Measurements from ENCODE around the gene SLC2A9.

SLC2A9 gene

GRCh38 chr4:9963328-9963727 lies 58.0 kb downstream of the SLC2A9 start:
- no peak for DNase-seq (ENCODE audit: low read depth, low spot score)

- no peak for DNase-seq (ENCODE audit: low read depth, low spot score)
Observed at GRCh38 chr4:9962611-9963314, 58.5 kb downstream of the SLC2A9 start.

- no peak for DNase-seq (ENCODE audit: low read depth, low spot score)
Observed at GRCh38 chr4:9954468-9954867, 66.8 kb downstream of the SLC2A9 start.

GRCh38 chr4:9953089-9953488 lies 68.2 kb downstream of the SLC2A9 start:
- no peak for DNase-seq (ENCODE audit: low read depth, low spot score)

GRCh38 chr4:9952415-9952950 lies 68.8 kb downstream of the SLC2A9 start:
- DNase-seq (ENCODE audit: low read depth, low spot score): no peak

GRCh38 chr4:9949573-9949972 lies 71.7 kb downstream of the SLC2A9 start:
- no peak for DNase-seq (ENCODE audit: low read depth, low spot score)

GRCh38 chr4:9947168-9948062 lies 73.9 kb downstream of the SLC2A9 start:
- no peak for DNase-seq (ENCODE audit: low read depth, low spot score)

- no peak for DNase-seq (ENCODE audit: low read depth, low spot score)
Observed at GRCh38 chr4:9946170-9946569, 75.1 kb downstream of the SLC2A9 start.

- no peak for DNase-seq (ENCODE audit: low read depth, low spot score)
Observed at GRCh38 chr4:9944431-9945425, 76.6 kb downstream of the SLC2A9 start.

- DNase-seq (ENCODE audit: low read depth, low spot score): no peak
Observed at GRCh38 chr4:9943761-9944160, 77.5 kb downstream of the SLC2A9 start.

- DNase-seq (ENCODE audit: low read depth, low spot score): no peak
Observed at GRCh38 chr4:9942921-9943600, 78.2 kb downstream of the SLC2A9 start.

GRCh38 chr4:9942139-9942538 lies 79.2 kb downstream of the SLC2A9 start:
- no peak for DNase-seq (ENCODE audit: low read depth, low spot score)

- DNase-seq (ENCODE audit: low read depth, low spot score): no peak
Observed at GRCh38 chr4:9940041-9940440, 81.3 kb downstream of the SLC2A9 start.

GRCh38 chr4:9938933-9939332 lies 82.4 kb downstream of the SLC2A9 start:
- peak; percentile 61 for DNase-seq (ENCODE audit: low read depth, low spot score)

GRCh38 chr4:9937078-9937477 lies 84.2 kb downstream of the SLC2A9 start:
- no peak for DNase-seq (ENCODE audit: low read depth, low spot score)

- DNase-seq (ENCODE audit: low read depth, low spot score): no peak
Observed at GRCh38 chr4:9936129-9936644, 85.1 kb downstream of the SLC2A9 start.

- DNase-seq (ENCODE audit: low read depth, low spot score): no peak
Observed at GRCh38 chr4:9933956-9934355, 87.3 kb downstream of the SLC2A9 start.

- no peak for DNase-seq (ENCODE audit: low read depth, low spot score)
Observed at GRCh38 chr4:9933184-9933583, 88.1 kb downstream of the SLC2A9 start.

GRCh38 chr4:9932771-9933170 lies 88.5 kb downstream of the SLC2A9 start:
- DNase-seq (ENCODE audit: low read depth, low spot score): no peak

- no peak for DNase-seq (ENCODE audit: low read depth, low spot score)
Observed at GRCh38 chr4:9931146-9931545, 90.2 kb downstream of the SLC2A9 start.

- DNase-seq (ENCODE audit: low read depth, low spot score): no peak
Observed at GRCh38 chr4:9929111-9929510, 92.2 kb downstream of the SLC2A9 start.

All from iPS DF 19.7 (cell line).